ENCODE data around the gene AEBP2. TPM values are rescaled to one million over a fixed set of nuclear protein-coding genes. Genes with fewer than 3 reads are reported as not detected.

AEBP2 gene
- total and polyA plus RNA-seq, 9 of the 15 experiments (the other 6 are each of a cell fraction or from before 2014, with no cell fraction given): 5.7 to 43.7 (median 10.3) TPM

DNA sequence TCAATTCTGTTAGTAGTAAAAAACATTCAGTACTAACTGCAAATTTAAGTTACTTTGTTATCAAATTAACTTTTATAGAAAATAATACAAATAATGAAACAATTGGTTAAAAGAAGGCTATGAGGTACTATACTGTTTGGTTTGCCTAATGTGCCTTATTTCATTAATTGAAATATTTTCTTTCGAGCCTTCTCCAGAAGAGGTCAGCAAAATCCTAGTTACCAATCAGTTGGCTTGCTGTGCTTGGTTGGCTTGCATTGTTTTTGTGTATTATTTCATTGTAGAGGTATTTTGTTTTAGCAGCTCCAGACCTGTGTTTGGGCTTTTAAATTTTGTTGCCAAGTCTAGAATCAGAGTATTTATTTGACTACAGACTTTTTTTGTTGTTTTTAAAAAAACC, 68.5 kb downstream of the AEBP2 start (continued):
- TF ChIP-seq, protein P1, sequence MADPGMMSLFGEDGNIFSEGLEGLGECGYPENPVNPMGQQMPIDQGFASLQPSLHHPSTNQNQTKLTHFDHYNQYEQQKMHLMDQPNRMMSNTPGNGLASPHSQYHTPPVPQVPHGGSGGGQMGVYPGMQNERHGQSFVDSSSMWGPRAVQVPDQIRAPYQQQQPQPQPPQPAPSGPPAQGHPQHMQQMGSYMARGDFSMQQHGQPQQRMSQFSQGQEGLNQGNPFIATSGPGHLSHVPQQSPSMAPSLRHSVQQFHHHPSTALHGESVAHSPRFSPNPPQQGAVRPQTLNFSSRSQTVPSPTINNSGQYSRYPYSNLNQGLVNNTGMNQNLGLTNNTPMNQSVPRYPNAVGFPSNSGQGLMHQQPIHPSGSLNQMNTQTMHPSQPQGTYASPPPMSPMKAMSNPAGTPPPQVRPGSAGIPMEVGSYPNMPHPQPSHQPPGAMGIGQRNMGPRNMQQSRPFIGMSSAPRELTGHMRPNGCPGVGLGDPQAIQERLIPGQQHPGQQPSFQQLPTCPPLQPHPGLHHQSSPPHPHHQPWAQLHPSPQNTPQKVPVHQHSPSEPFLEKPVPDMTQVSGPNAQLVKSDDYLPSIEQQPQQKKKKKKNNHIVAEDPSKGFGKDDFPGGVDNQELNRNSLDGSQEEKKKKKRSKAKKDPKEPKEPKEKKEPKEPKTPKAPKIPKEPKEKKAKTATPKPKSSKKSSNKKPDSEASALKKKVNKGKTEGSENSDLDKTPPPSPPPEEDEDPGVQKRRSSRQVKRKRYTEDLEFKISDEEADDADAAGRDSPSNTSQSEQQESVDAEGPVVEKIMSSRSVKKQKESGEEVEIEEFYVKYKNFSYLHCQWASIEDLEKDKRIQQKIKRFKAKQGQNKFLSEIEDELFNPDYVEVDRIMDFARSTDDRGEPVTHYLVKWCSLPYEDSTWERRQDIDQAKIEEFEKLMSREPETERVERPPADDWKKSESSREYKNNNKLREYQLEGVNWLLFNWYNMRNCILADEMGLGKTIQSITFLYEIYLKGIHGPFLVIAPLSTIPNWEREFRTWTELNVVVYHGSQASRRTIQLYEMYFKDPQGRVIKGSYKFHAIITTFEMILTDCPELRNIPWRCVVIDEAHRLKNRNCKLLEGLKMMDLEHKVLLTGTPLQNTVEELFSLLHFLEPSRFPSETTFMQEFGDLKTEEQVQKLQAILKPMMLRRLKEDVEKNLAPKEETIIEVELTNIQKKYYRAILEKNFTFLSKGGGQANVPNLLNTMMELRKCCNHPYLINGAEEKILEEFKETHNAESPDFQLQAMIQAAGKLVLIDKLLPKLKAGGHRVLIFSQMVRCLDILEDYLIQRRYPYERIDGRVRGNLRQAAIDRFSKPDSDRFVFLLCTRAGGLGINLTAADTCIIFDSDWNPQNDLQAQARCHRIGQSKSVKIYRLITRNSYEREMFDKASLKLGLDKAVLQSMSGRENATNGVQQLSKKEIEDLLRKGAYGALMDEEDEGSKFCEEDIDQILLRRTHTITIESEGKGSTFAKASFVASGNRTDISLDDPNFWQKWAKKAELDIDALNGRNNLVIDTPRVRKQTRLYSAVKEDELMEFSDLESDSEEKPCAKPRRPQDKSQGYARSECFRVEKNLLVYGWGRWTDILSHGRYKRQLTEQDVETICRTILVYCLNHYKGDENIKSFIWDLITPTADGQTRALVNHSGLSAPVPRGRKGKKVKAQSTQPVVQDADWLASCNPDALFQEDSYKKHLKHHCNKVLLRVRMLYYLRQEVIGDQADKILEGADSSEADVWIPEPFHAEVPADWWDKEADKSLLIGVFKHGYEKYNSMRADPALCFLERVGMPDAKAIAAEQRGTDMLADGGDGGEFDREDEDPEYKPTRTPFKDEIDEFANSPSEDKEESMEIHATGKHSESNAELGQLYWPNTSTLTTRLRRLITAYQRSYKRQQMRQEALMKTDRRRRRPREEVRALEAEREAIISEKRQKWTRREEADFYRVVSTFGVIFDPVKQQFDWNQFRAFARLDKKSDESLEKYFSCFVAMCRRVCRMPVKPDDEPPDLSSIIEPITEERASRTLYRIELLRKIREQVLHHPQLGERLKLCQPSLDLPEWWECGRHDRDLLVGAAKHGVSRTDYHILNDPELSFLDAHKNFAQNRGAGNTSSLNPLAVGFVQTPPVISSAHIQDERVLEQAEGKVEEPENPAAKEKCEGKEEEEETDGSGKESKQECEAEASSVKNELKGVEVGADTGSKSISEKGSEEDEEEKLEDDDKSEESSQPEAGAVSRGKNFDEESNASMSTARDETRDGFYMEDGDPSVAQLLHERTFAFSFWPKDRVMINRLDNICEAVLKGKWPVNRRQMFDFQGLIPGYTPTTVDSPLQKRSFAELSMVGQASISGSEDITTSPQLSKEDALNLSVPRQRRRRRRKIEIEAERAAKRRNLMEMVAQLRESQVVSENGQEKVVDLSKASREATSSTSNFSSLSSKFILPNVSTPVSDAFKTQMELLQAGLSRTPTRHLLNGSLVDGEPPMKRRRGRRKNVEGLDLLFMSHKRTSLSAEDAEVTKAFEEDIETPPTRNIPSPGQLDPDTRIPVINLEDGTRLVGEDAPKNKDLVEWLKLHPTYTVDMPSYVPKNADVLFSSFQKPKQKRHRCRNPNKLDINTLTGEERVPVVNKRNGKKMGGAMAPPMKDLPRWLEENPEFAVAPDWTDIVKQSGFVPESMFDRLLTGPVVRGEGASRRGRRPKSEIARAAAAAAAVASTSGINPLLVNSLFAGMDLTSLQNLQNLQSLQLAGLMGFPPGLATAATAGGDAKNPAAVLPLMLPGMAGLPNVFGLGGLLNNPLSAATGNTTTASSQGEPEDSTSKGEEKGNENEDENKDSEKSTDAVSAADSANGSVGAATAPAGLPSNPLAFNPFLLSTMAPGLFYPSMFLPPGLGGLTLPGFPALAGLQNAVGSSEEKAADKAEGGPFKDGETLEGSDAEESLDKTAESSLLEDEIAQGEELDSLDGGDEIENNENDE (IDR thresholded peaks at IDR 0.05; ENCODE audit: low read depth, low read length): no peak
- no peak for TF ChIP-seq PRMT5 (CRISPR knock-in tag; IDR thresholded peaks at IDR 0.05)
- TF ChIP-seq DNMT1 (IDR thresholded peaks at IDR 0.05): no peak
- TF ChIP-seq PCBP1 (IDR thresholded peaks at IDR 0.05; ENCODE audit: low read depth, low read length, poor library complexity, severe bottlenecking): no peak
- TF ChIP-seq FOXA3 (CRISPR knock-in tag; conservative IDR thresholded peaks at IDR 0.05 in 1 of 2, IDR thresholded peaks at IDR 0.05 in 1 of 2): no peak

All from K562 (cell line).